ENCODE data around the gene ZNF550. TPM values are rescaled to one million over a fixed set of nuclear protein-coding genes. Genes with fewer than 3 reads are reported as not detected.
"Not testable (repeated sequence)": the region's sequence is repeated elsewhere in the genome, so short reads cannot be mapped to it uniquely, and the experiment has no call there.

Gene ZNF550
- total and polyA plus RNA-seq, 10 donors, result 5.4 to 39.5 (median 11.4) TPM

GRCh38 chr19:57512845-57513244 lies 46.8 kb downstream of the ZNF550 start:
- WGBS, 5 donors, result 95 to 100% (median 97%) methylated on average over 6 of the region's 6 CpGs
- H3K9me3 ChIP-seq, result peaks cover 13 to 100% (median 99%) of the 10 kb centered on the region in 8 donors

GRCh38 chr19:57511484-57511883 lies 48.2 kb downstream of the ZNF550 start:
- intact Hi-C loops (cut with DNase I; ENCODE audit: low total_unique reads), result no loop called here
- H3K36me3 ChIP-seq, result peaks cover 8 to 83% (median 44%) of the 10 kb centered on the region in 6 donors
- H3K4me3 ChIP-seq, result no peak overlapping the region
- DNase-seq, result no peak
- no peaks in the 10 kb centered on the region for H3K27me3 ChIP-seq (replicated peaks in 1 of 7)
- peaks cover 13 to 100% (median 100%) of the 10 kb centered on the region in 8 donors for H3K9me3 ChIP-seq
- no peak overlapping the region for H3K27ac ChIP-seq
- no peaks in the 10 kb centered on the region for H3K4me1 ChIP-seq
- TF ChIP-seq POLR2AphosphoS5 (IDR thresholded peaks at IDR 0.05) (no peak), CTCF (IDR thresholded peaks at IDR 0.05 in 8 of 11, conservative IDR thresholded peaks at IDR 0.05 in 3 of 11) (no peak), POLR2A (IDR thresholded peaks at IDR 0.05) (no peak)

More at GRCh38 chr19:57512845-57513244, 46.8 kb downstream of the ZNF550 start:
- intact Hi-C loops (cut with DNase I; ENCODE audit: low total_unique reads), result no loop called here
- Histone ChIP-seq H3K36me3 (peaks cover 0 to 79% (median 40%) of the 10 kb centered on the region in 6 donors), H3K27me3 (replicated peaks in 1 of 7) (no peaks in the 10 kb centered on the region), H3K27ac (no peak overlapping the region), H3K4me1 (no peaks in the 10 kb centered on the region), H3K4me3 (no peak overlapping the region)
- no peak for DNase-seq
- TF ChIP-seq CTCF (IDR thresholded peaks at IDR 0.05 in 8 of 11, conservative IDR thresholded peaks at IDR 0.05 in 3 of 11), result no peak
- TF ChIP-seq POLR2A (IDR thresholded peaks at IDR 0.05), result no peak
- TF ChIP-seq POLR2AphosphoS5 (IDR thresholded peaks at IDR 0.05), result no peak

GRCh38 chr19:57506163-57506562 lies 53.5 kb downstream of the ZNF550 start:
- H3K36me3 ChIP-seq, result peaks cover 10 to 86% (median 46%) of the 10 kb centered on the region in 6 donors
- 68 to 96% (median 95%) methylated on average over 4 of the region's 4 CpGs for WGBS, 5 donors
- H3K4me3 ChIP-seq, result no peak overlapping the region
- H3K27me3 ChIP-seq (replicated peaks in 1 of 7), result no peaks in the 10 kb centered on the region
- intact Hi-C loops (cut with DNase I; ENCODE audit: low total_unique reads), result no loop called here
- TF ChIP-seq POLR2A (IDR thresholded peaks at IDR 0.05) (no peak), CTCF (IDR thresholded peaks at IDR 0.05 in 8 of 11, conservative IDR thresholded peaks at IDR 0.05 in 3 of 11) (no peak), POLR2AphosphoS5 (IDR thresholded peaks at IDR 0.05) (no peak)
- H3K27ac ChIP-seq, result no peak overlapping the region
- no peak for DNase-seq
- peaks cover 0 to 96% (median 90%) of the 10 kb centered on the region in 8 donors for H3K9me3 ChIP-seq
- H3K4me1 ChIP-seq, result peaks cover 0 to 17% (median 2%) of the 10 kb centered on the region in 6 donors

GRCh38 chr19:57500400-57500799 lies 59.3 kb downstream of the ZNF550 start:
- peaks cover 0 to 81% (median 56%) of the 10 kb centered on the region in 8 donors for H3K9me3 ChIP-seq
- peak overlapping the region in 2 of 8 donors; percentile 92 to 93 for H3K27ac ChIP-seq
- intact Hi-C loops (cut with DNase I; ENCODE audit: low total_unique reads); H3K27me3 ChIP-seq (replicated peaks in 1 of 7); DNase-seq: not testable (repeated sequence)
- peaks cover 7 to 25% (median 10%) of the 10 kb centered on the region in 6 donors for H3K4me1 ChIP-seq
- 6 to 19% (median 8%) methylated on average over 1 to 2 of the region's 4 CpGs for WGBS, 5 donors
- peak overlapping the region in 7 of 8 donors; percentile 7 to 91 (median 62) for H3K4me3 ChIP-seq
- H3K36me3 ChIP-seq, result peaks cover 0 to 42% (median 17%) of the 10 kb centered on the region in 6 donors

All from spleen (tissue), 11 donors.